ENCODE measurements around the gene ZFP62. TPM values are rescaled to one million over a fixed set of nuclear protein-coding genes. Genes with fewer than 3 reads are reported as not detected.

Gene ZFP62
- total and polyA plus RNA-seq, 2 of the 8 experiments (the other 6 are each of a cell fraction or from before 2014, with no cell fraction given): 9.3 to 38.5 TPM

DNA sequence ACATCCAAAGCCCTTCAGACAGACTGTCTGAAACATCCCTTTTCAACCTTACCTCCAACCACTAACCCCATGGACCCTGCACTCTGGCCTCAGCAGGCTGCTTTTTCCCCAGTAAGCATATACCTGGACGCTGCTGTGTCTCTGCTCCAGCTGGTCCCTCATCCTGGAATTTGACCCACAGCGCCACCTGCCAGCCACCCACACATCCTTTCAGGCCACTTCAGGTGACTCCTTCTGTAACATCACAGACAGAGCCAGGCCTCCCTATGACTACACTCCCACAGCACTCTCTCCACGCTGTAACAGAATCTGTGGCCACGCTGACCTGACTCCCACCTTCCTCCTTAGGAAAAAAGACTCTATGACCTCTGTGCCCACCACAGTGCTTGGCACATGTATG is 61.9 kb downstream of the ZFP62 start (continued):
- peak; percentile 93 for TF ChIP-seq TEAD4 (IDR thresholded peaks at IDR 0.05; ENCODE audit: low read depth, low read length)
- 0 out of 4 replicates have a peak, but pooled peaks of 1 of the 2 experiments have one; percentile 58 for TF ChIP-seq SIN3A (conservative IDR thresholded peaks at IDR 0.05 in 1 of 2, IDR thresholded peaks at IDR 0.05 in 1 of 2; ENCODE audit: low read depth in 1 of 2, low read length in 2 of 2)

Data from H1 (cell line).